Thyroid gland (tissue), 4 donors: ENCODE data around the gene CERK. TPM values are rescaled to one million over a fixed set of nuclear protein-coding genes. Genes with fewer than 3 reads are reported as not detected.

ENCODE experiments used
- DNase-seq, 2 donors: peaks; one replicate each; pipeline ENCODE4 v3.0.0-alpha.2; 2019
- H3K27ac ChIP-seq, 3 donors: fragments of 200-600 bp; sonication (generic); 1 replicate in 2 of 3; 2 replicates in 1 of 3; pipeline ENCODE4 v1.5.1; 2016 to 2019; ENCODE audit warnings: mild to moderate bottlenecking in 1 of 3, moderate library complexity in 1 of 3
- H3K27me3 ChIP-seq: fragments of 200-600 bp; sonication (generic); one replicate; pipeline ENCODE4 v1.5.1; 2019
- H3K36me3 ChIP-seq, 2 donors: fragments of 200-600 bp; sonication (generic); one replicate each; pipeline ENCODE4 v1.5.1; 2016 to 2019
- H3K4me1 ChIP-seq, 2 donors: fragments of 200-600 bp; sonication (generic); one replicate each; pipeline ENCODE4 v1.5.1; 2017 to 2019
- H3K4me3 ChIP-seq, 3 donors: fragments of 200-600 bp; sonication (generic); replicated peaks in 1 of 3; 1 replicate in 2 of 3; 2 replicates in 1 of 3; pipeline ENCODE4 v1.5.1; 2016; ENCODE audit warnings: mild to moderate bottlenecking in 1 of 3
- H3K9me3 ChIP-seq: fragments of 200-600 bp; sonication (generic); one replicate; pipeline ENCODE4 v1.5.1; 2017
- CTCF ChIP-seq, 6 experiments: fragments of 200-600 bp in 3 of 6; fragments of 450-650 bp in 3 of 6; sonication (generic) in 3 of 6; IDR thresholded peaks; one replicate each; pipeline ENCODE4 v1.5.1; 2016 to 2019; ENCODE audit warnings: antibody characterized with exemption in 6 of 6, mild to moderate bottlenecking in 2 of 6, inconsistent platforms in 1 of 6, moderate library complexity in 1 of 6
- POLR2A ChIP-seq, 2 donors: fragments of 450-650 bp; IDR thresholded peaks; one replicate each; pipeline ENCODE4 v1.6.1; 2017; ENCODE audit warnings: antibody characterized with exemption in 2 of 2, mild to moderate bottlenecking in 2 of 2, moderate library complexity in 1 of 2
- WGBS, 2 donors: methylation state at CpG; one replicate each; pipeline ENCODE4 v1.1.5; 2017; 5-methylcytosine and 5-hydroxymethylcytosine counted together
- intact Hi-C: fragments of 100-400 bp; cut with DNase I; formaldehyde crosslinking; loops from one replicate; pipeline ENCODE4 v1.15.1; 2023
- total RNA-seq, 4 donors: library from RNA; depleted of rRNA; stranded (reverse); fragments of >200 nt; gene quantifications; one replicate each; pipeline ENCODE4 v1.2.3, GENCODE V29; 2016

The CERK gene
- total RNA-seq, 4 donors from 2014 or later, result 74.6 to 84.7 (median 81.5) TPM

GRCh38 chr22:46726066-46726985, 11.7 kb downstream of the CERK start:
- Histone ChIP-seq H3K27me3 (no peaks in the 10 kb centered on the region), H3K36me3 (no peaks in the 10 kb centered on the region), H3K4me3 (no peak overlapping the region), H3K9me3 (no peaks in the 10 kb centered on the region), H3K4me1 (peaks cover 11 to 28% of the 10 kb centered on the region in 2 donors), H3K27ac (no peak overlapping the region)
- intact Hi-C loops, result no loop called here
- DNase-seq, result no peak
- 89 to 93% methylated on average over 29 to 35 of the region's 38 CpGs for WGBS, 2 donors
- TF ChIP-seq CTCF (IDR thresholded peaks at IDR 0.05) (no peak), POLR2A (IDR thresholded peaks at IDR 0.05) (no peak)

- H3K4me1 ChIP-seq, result peaks cover 0 to 16% of the 10 kb centered on the region in 2 donors
- H3K27me3 ChIP-seq, result no peaks in the 10 kb centered on the region
- DNase-seq, result no peak
- no peaks in the 10 kb centered on the region for H3K9me3 ChIP-seq
- 87 to 90% methylated on average over 18 of the region's 18 CpGs for WGBS, 2 donors
- H3K4me3 ChIP-seq, result no peak overlapping the region
- peaks cover 2 to 5% of the 10 kb centered on the region in 2 donors for H3K36me3 ChIP-seq
- TF ChIP-seq CTCF (IDR thresholded peaks at IDR 0.05), result no peak
- no peak for TF ChIP-seq POLR2A (IDR thresholded peaks at IDR 0.05)
- intact Hi-C loops, result no loop called here
- no peak overlapping the region for H3K27ac ChIP-seq
Measured at GRCh38 chr22:46725096-46725495, 13.0 kb downstream of the CERK start.

- H3K4me1 ChIP-seq, result peaks cover 0 to 13% of the 10 kb centered on the region in 2 donors
- no peaks in the 10 kb centered on the region for H3K27me3 ChIP-seq
- TF ChIP-seq POLR2A (IDR thresholded peaks at IDR 0.05), result no peak
- TF ChIP-seq CTCF (IDR thresholded peaks at IDR 0.05), result no peak
- no peak for DNase-seq
- intact Hi-C loops, result no loop called here
- H3K36me3 ChIP-seq, result peaks cover 14 to 15% of the 10 kb centered on the region in 2 donors
- no peak overlapping the region for H3K4me3 ChIP-seq
- WGBS, 2 donors, result 91 to 96% methylated on average over 9 of the region's 9 CpGs
- H3K27ac ChIP-seq, result no peak overlapping the region
- H3K9me3 ChIP-seq, result no peaks in the 10 kb centered on the region
Measured at GRCh38 chr22:46723882-46724281, 14.2 kb downstream of the CERK start.

- no peak for TF ChIP-seq CTCF (IDR thresholded peaks at IDR 0.05)
- no peak for TF ChIP-seq POLR2A (IDR thresholded peaks at IDR 0.05)
- intact Hi-C loops, result no loop called here
Measured at GRCh38 chr22:46721501-46722085, 16.5 kb downstream of the CERK start.

GRCh38 chr22:46719921-46720320, 18.1 kb downstream of the CERK start:
- no peaks in the 10 kb centered on the region for H3K9me3 ChIP-seq
- DNase-seq, result no peak
- 94 to 98% methylated on average over 11 of the region's 11 CpGs for WGBS, 2 donors
- H3K27ac ChIP-seq, result no peak overlapping the region
- H3K4me1 ChIP-seq, result no peaks in the 10 kb centered on the region
- H3K4me3 ChIP-seq, result no peak overlapping the region
- no peak for TF ChIP-seq POLR2A (IDR thresholded peaks at IDR 0.05)
- TF ChIP-seq CTCF (IDR thresholded peaks at IDR 0.05), result no peak
- intact Hi-C loops, result no loop called here
- H3K27me3 ChIP-seq, result no peaks in the 10 kb centered on the region
- peaks cover 27 to 38% of the 10 kb centered on the region in 2 donors for H3K36me3 ChIP-seq

More at GRCh38 chr22:46721501-46722085, 16.5 kb downstream of the CERK start:
- Histone ChIP-seq H3K27ac (no peak overlapping the region), H3K27me3 (no peaks in the 10 kb centered on the region), H3K4me3 (no peak overlapping the region), H3K9me3 (no peaks in the 10 kb centered on the region), H3K36me3 (peaks cover 27% of the 10 kb centered on the region in 2 donors), H3K4me1 (peaks cover 0 to 5% of the 10 kb centered on the region in 2 donors)
- DNase-seq, result no peak
- WGBS, 2 donors, result 92% methylated on average over 16 of the region's 16 CpGs
